Bronchial epithelial cell (primary cell): ENCODE results near the gene NEK11. TPM values are rescaled to one million over a fixed set of nuclear protein-coding genes. Genes with fewer than 3 reads are reported as not detected.
A peak's percentile ranks its signal among the peaks of the same experiment; 100 is the strongest.

Source experiments
- DNase-seq: peaks from one replicate; pipeline ENCODE4 v3.0.0-alpha.2; 2010; ENCODE audit warnings: low read depth
- FAIRE-seq: peaks from 2 replicates; lab custom pipeline; 2011; peaks lifted over from hg19 to GRCh38; lab: Jason Lieb, UNC
- H3K27me3 ChIP-seq: 2 replicates; pipeline ENCODE4 v1.5.1; 2011; ENCODE audit warnings: low read length; ENCODE audit not compliant: control insufficient read depth, insufficient read depth
- H3K36me3 ChIP-seq: 2 replicates; pipeline ENCODE4 v1.5.1; 2011; ENCODE audit warnings: low read length; ENCODE audit not compliant: control insufficient read depth, insufficient read depth
- H3K4me3 ChIP-seq: 2 replicates; pipeline ENCODE4 v1.5.1; 2011; ENCODE audit warnings: mild to moderate bottlenecking, low read depth, low read length, control low read depth
- total RNA-seq: library from RNA; depleted of rRNA; stranded (reverse); fragments of >200 nt; gene quantifications from 2 replicates; pipeline ENCODE4 v1.2.1, GENCODE V29; 2014
- TF ChIP-seq, protein P1 (sequence below): IDR thresholded peaks from 2 replicates; pipeline ENCODE4 v1.5.1; 2011; ENCODE audit warnings: mild to moderate bottlenecking, moderate library complexity, low read length, control low read depth, inconsistent platforms; ENCODE audit not compliant: insufficient read depth, severe bottlenecking

Gene NEK11
- total RNA-seq, 1 donor from 2014 or later, result 2.1 TPM

DNA sequence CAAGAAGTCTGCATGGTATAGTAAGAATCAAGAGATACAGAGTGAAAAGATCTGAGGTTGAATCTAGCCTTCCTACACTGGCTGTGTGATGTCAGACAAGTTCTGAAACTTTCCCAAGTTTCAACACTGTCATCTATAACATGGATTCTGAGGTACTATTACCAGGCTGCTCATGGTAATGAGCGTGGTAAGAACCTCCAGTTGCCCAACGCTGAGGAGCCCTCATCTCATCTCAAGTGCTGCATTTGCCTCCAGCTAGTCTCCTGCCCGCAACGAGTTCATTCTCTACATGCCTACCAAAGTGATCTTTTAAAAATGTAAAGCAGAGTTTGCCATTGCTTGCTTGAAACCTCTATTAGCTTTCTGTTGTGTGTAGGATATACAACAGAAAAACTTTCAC lies 168.1 kb downstream of the NEK11 start:
- no peak overlapping the region for H3K4me3 ChIP-seq
- H3K27me3 ChIP-seq, result no peaks in the 10 kb centered on the region
- DNase-seq, result no peak
- no peak for FAIRE-seq
- H3K36me3 ChIP-seq, result no peaks in the 10 kb centered on the region
- TF ChIP-seq, protein P1, sequence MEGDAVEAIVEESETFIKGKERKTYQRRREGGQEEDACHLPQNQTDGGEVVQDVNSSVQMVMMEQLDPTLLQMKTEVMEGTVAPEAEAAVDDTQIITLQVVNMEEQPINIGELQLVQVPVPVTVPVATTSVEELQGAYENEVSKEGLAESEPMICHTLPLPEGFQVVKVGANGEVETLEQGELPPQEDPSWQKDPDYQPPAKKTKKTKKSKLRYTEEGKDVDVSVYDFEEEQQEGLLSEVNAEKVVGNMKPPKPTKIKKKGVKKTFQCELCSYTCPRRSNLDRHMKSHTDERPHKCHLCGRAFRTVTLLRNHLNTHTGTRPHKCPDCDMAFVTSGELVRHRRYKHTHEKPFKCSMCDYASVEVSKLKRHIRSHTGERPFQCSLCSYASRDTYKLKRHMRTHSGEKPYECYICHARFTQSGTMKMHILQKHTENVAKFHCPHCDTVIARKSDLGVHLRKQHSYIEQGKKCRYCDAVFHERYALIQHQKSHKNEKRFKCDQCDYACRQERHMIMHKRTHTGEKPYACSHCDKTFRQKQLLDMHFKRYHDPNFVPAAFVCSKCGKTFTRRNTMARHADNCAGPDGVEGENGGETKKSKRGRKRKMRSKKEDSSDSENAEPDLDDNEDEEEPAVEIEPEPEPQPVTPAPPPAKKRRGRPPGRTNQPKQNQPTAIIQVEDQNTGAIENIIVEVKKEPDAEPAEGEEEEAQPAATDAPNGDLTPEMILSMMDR, result no peak

DNA sequence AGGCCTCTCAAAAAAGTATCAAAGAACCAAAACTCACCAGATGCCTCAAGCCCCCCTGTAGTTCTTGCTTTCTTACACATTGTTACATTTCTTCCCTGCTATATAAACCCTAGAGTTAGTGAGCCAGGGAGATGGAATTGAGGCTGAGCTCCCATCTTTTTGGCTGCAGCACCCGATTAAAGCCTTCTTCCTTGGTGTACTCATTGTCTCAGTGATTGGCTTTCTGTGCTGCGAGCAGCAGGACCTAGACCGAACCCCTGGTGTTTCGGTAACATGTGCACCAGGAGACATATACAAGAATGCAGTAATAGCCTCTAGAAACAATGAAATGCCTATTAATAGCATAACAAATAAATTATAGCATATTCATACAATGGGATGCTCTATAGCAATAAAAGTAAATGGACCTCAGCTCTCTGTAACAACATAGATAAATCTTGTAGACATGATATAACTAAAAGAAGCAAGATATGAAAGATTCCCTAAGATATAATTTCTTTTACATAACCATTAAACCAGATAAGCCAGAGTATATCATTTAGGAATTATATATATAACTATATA lies 174.0 kb downstream of the NEK11 start:
- TF ChIP-seq, protein P1, result no peak
- Histone ChIP-seq H3K27me3 (no peaks in the 10 kb centered on the region), H3K36me3 (no peaks in the 10 kb centered on the region), H3K4me3 (no peak overlapping the region)
- DNase-seq (no peak), FAIRE-seq (no peak)

DNA sequence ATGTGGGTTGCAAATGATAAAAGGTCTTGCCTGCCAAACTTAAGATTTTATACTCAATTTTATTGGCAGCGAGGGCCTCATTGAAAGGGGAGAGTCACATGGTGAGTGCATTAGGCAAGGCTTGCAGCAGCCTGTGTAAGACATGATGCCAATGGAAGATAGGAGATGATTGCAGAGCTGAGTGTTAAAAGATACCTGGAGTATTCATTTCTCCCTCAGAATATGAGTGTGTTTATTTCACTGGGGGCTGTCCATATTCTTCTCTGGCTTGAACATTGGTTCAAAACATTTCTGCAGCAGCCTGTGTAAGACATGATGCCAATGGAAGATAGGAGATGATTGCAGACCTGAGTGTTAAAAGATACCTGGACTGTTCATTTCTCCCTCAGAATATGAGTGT lies 189.7 kb downstream of the NEK11 start:
- H3K36me3 ChIP-seq, result no peaks in the 10 kb centered on the region
- FAIRE-seq, result peak; percentile 73
- TF ChIP-seq, protein P1, result no peak
- no peak overlapping the region for H3K4me3 ChIP-seq
- H3K27me3 ChIP-seq, result no peaks in the 10 kb centered on the region
- no peak for DNase-seq

DNA sequence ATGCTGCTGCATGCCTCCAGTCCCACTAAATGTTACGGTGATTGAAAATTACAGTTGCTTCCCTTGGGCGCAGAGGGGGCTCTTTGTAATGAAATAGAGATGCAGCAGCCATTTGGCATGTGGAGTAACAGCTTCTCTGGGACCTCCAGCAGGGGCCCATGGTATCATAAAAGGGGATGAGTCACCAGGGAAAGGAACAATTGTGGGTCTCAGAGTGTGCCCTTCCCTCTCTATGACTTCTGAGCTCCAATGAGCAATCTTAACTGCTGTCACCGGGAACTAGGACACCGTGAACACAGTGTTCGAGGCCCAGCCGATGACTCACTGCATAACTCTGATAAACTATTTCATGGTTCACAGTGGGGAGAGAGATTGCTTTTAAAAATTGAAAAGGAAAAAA lies 190.1 kb downstream of the NEK11 start:
- Histone ChIP-seq H3K36me3 (no peaks in the 10 kb centered on the region), H3K27me3 (no peaks in the 10 kb centered on the region), H3K4me3 (no peak overlapping the region)
- FAIRE-seq, result no peak
- TF ChIP-seq, protein P1, result no peak
- peak; percentile 63 for DNase-seq

DNA sequence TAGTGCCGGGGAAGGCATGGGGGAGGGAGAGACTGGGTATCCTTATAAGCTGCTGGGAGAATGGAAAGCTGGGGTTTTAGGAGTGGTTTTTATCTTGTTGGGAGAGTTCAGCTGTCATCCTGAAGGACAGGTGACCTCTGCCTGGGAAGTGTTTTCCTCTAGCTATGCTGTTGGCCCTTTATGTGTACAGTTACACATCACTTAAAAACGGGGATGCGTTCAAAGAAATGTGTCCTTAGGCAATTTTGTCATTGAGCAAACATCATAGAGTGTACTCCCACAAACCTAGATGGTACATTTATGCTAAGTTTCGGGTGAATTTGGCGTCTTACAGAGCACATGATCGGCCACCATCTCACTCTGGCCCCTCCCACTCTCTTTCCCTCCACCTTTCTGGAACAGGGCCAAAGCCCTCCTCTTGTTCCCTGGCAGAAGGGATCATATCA lies 190.6 kb downstream of the NEK11 start:
- H3K4me3 ChIP-seq, result no peak overlapping the region

More for the DNA sequence above, 190.6 kb downstream of the NEK11 start:
- Histone ChIP-seq H3K36me3 (no peaks in the 10 kb centered on the region), H3K27me3 (no peaks in the 10 kb centered on the region)
- TF ChIP-seq, protein P1, result no peak
- FAIRE-seq (no peak), DNase-seq (peak; percentile 73)
